Skeletal muscle cell (primary cell): ENCODE results near the gene DCDC2.
"Not testable (repeated sequence)": the region's sequence is repeated elsewhere in the genome, so short reads cannot be mapped to it uniquely, and the experiment has no call there.

Experiments
- DNase-seq: peaks from one replicate; pipeline ENCODE4 v3.0.0-alpha.2; 2010; ENCODE audit warnings: low read depth
- H3K4me3 ChIP-seq: 2 replicates; pipeline ENCODE4 v1.5.1; 2011; ENCODE audit warnings: low read depth, mild to moderate bottlenecking, control low read depth, low read length, moderate library complexity

DCDC2 gene

GRCh38 chr6:24357336-24358218 is at the start of gene DCDC2:
DCDC2 (minus strand) TSS chr6:24358059; CDS start chr6:24357750, 309 bp downstream.
- H3K4me3 ChIP-seq: peak within 1 kb of the TSS; percentile 2

DNA sequence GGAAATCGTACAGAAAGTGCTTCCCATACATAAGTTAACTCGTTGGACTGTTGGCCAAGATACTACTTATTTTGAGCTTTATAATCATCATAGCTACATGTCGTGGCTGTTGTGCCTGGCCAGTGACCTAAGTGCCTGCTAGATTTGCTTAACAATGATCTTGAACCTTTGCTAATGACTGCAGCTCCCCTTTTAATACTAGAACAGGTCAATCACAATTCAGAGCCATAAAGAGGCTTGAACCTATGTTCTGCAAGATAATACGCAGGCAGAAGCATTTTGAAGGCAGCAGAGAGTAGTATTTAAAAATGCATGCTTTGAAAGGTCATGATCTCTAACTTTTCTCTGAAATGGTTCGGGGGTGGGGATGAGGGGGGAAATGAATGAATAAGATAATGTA is 47.4 kb upstream of the DCDC2 start:
- H3K4me3 ChIP-seq: no peak overlapping the region
- DNase-seq: no peak

More at GRCh38 chr6:24357336-24358218, at the start of gene DCDC2:
- no peak for DNase-seq

DNA sequence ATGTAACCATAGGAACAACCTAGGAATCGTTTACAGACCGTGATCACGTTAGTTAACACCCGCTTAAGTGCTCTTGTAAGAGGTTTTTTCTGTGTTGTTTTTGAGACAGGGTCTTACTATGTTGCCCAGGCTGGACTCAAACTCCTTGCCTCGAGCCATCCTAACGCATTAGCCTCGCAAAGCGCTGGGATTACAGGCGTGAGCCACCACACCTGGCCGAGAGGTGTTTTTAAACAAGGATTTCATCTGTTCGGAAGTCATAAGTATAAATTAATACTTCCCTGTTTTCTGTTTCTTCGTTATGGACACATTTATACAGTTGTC is 45.6 kb upstream of the DCDC2 start:
- H3K4me3 ChIP-seq: peak overlapping the region; percentile 90
- no peak for DNase-seq

GRCh38 chr6:24402697-24403500 is 45.0 kb upstream of the DCDC2 start, which contains the start of gene MRS2:
MRS2 (plus strand) TSS chr6:24402936; CDS start chr6:24403047, 111 bp downstream.
- peak within 1 kb of the TSS; percentile 90 for H3K4me3 ChIP-seq
- DNase-seq: peak; percentile 32

DNA sequence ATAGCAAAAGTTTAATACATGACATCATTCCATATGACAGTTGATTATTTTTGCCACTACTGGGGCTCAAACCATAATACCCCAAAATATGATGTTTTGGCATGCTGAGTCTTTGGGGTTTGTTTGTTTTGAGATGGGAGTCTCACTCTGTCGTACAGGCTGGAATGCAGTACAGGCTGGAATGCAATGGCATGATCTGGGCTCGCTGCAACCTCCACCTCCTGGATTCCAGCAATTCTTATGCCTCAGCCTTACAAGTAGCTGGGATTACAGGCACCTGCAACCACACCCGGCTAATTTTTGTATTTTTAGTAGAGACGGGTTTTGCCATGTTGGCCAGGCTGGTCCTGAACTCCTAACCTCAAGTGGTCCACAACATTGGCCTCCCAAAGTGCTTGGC is 43.6 kb upstream of the DCDC2 start:
- DNase-seq: no peak
- no peak overlapping the region for H3K4me3 ChIP-seq

DNA sequence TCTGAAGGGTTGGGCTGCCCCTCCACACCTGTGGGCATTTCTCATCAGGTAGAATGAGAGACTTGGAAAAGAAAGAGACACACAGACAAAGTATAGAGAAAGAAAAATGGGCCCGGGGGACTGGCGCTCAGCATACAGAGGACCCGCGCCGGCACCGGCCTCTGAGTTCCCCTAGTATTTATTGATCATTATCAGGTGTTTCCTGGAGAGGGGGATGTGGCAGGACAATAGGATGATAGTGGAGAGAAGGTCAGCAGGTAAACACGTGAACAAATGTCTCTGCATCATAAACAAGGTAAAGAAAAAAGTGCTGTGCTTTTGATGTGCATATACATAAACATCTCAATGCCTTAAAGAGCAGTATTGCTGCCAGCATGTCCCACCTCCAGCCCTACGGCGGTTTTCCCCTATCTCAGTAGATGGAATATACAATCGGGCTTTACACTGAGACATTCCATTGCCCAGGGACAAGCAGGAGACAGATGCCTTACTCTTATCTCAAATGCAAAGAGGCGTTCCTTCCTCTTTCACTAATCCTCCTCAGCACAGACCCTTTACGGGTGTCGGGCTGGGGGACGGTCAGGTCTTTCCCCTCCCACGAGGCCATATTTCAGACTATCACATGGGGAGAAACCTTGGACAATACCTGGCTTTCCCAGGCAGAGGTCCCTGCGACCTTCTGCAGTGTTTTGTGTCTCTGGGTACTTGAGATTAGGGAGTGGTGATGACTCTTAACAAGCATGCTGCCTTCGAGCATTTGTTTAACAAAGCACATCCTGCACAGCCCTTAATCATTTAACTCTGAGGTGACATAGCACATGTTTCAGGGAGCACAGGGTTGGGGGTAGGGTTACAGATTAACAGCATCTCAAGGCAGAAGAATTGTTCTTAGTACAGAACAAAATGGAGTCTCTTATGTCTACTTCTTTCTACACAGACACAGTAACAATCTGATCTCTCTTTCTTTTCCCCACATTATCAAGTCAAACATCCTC is 42.5 kb upstream of the DCDC2 start:
- DNase-seq, H3K4me3 ChIP-seq: not testable (repeated sequence)

GRCh38 chr6:24397631-24398030 is 39.8 kb upstream of the DCDC2 start:
- DNase-seq: no peak
- no peak overlapping the region for H3K4me3 ChIP-seq

GRCh38 chr6:24396824-24397223 is 39.0 kb upstream of the DCDC2 start:
- no peak for DNase-seq
- H3K4me3 ChIP-seq: no peak overlapping the region

- peak; percentile 70 for DNase-seq
- H3K4me3 ChIP-seq: no peak overlapping the region
These were observed 37.0 kb upstream of the DCDC2 start for GRCh38 chr6:24394780-24395437.

GRCh38 chr6:24394061-24394779 is 36.4 kb upstream of the DCDC2 start:
- H3K4me3 ChIP-seq: no peak overlapping the region
- no peak for DNase-seq

- no peak overlapping the region for H3K4me3 ChIP-seq
- no peak for DNase-seq
These were observed 34.0 kb upstream of the DCDC2 start for GRCh38 chr6:24391756-24392405.

DNA sequence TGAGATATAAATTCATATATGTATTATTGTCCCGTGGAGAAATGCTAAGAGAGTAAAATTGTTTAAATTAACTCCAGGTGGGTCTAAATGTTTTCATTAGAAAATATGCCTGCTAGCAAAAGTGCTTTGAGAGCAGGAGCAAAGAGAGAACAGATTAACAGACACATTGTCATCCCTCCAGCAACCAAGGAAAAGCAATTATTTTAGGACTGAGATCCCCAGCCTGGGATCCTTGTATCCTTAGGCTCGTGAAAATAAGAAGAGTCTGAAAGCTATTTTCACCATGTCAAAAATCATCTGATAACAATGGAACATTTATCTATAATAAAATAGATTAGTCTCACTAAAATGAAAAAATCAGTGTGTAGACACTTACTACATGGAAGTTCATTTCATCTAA is 33.3 kb upstream of the DCDC2 start:
- no peak for DNase-seq
- H3K4me3 ChIP-seq: no peak overlapping the region

- no peak for DNase-seq
- no peak overlapping the region for H3K4me3 ChIP-seq
These were observed 30.0 kb upstream of the DCDC2 start for GRCh38 chr6:24387818-24388217.

DNA sequence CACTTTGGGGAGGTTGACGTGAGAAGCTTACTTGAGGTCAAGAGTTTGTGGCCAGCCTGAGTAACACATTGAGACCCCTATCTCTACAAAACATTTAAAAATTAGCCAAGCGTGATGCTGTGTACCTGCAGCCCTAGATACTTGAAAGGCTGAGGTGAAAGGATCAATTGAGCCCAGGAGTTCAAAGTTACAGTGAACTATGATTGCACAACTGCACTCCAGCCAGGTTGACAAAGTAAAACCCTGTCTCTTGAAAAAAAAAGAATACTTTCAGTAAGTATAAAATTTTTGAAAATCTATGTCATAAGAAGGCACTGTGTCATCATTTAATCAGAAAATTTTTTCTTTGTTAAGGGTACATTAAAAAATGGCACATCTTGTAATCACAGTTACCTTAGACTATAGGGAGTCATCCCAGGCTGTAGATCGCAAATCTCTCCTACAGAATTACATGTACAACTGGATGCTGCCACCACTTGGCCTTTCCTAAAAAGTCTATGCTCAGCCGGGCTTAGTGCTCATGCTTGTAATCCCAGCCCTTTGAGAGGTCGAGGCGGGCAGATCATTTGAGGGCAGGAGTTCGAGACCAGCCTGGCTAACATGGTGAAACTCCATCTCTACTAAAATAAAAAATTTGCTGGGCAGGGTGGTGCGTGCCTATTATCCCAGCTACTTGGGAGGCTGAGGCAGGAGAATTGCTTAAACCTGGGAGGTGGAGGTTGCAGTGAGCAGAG is 27.8 kb upstream of the DCDC2 start:
- DNase-seq: no peak
- no peak overlapping the region for H3K4me3 ChIP-seq

- H3K4me3 ChIP-seq, DNase-seq: not testable (repeated sequence)
These were observed 26.7 kb upstream of the DCDC2 start for GRCh38 chr6:24384369-24385130.

- H3K4me3 ChIP-seq, DNase-seq: not testable (repeated sequence)
These were observed 25.1 kb upstream of the DCDC2 start for GRCh38 chr6:24382891-24383494.
